Smooth muscle cell (in vitro differentiated cells): ENCODE measurements around the gene LIMS1. TPM values are rescaled to one million over a fixed set of nuclear protein-coding genes. Genes with fewer than 3 reads are reported as not detected.
A peak's percentile ranks its signal among the peaks of the same experiment; 100 is the strongest.
"Not testable (repeated sequence)": the region's sequence is repeated elsewhere in the genome, so short reads cannot be mapped to it uniquely, and the experiment has no call there.

ENCODE experiments used
- DNase-seq: peaks from one replicate; lab custom pipeline; 2025; ENCODE audit not compliant: unreplicated experiment; lab: John Stamatoyannopoulos, UW
- H2AFZ ChIP-seq: fragments of 200-600 bp; sonication (generic); 2 replicates; pipeline ENCODE4 v1.6.0; 2016; ENCODE audit warnings: antibody characterized with exemption, low read depth, mild to moderate bottlenecking
- H3F3A ChIP-seq: fragments of 200-600 bp; sonication (generic); 2 replicates; pipeline ENCODE4 v1.6.0; 2017; ENCODE audit warnings: antibody characterized with exemption, low read depth
- H3K27ac ChIP-seq: fragments of 200-600 bp; sonication (generic); 2 replicates; pipeline ENCODE4 v1.5.1; 2016; ENCODE audit warnings: low read depth, mild to moderate bottlenecking
- H3K27me3 ChIP-seq: fragments of 200-600 bp; sonication (generic); 2 replicates; pipeline ENCODE4 v1.6.1; 2016; ENCODE audit warnings: low read depth, mild to moderate bottlenecking
- H3K36me3 ChIP-seq: fragments of 200-600 bp; sonication (generic); 2 replicates; pipeline ENCODE4 v1.5.1; 2016; ENCODE audit warnings: low read depth
- H3K4me1 ChIP-seq: fragments of 200-600 bp; sonication (generic); 2 replicates; pipeline ENCODE4 v1.5.1; 2016; ENCODE audit warnings: low read depth
- H3K4me2 ChIP-seq: fragments of 200-600 bp; sonication (generic); 2 replicates; pipeline ENCODE4 v1.6.0; 2016; ENCODE audit warnings: mild to moderate bottlenecking
- H3K4me3 ChIP-seq: fragments of 200-600 bp; sonication (generic); 2 replicates; pipeline ENCODE4 v1.5.1; 2016; ENCODE audit warnings: mild to moderate bottlenecking
- H3K79me2 ChIP-seq: fragments of 200-600 bp; sonication (generic); 2 replicates; pipeline ENCODE4 v1.6.0; 2016; ENCODE audit warnings: low read depth, mild to moderate bottlenecking
- H3K9ac ChIP-seq: fragments of 200-600 bp; sonication (generic); 2 replicates; pipeline ENCODE4 v1.6.0; 2016; ENCODE audit warnings: low read depth
- H3K9me3 ChIP-seq: fragments of 200-600 bp; sonication (generic); replicated peaks from 2 replicates; pipeline ENCODE4 v1.5.1; 2016; ENCODE audit warnings: low read depth
- H4K20me1 ChIP-seq: fragments of 200-600 bp; sonication (generic); 2 replicates; pipeline ENCODE4 v1.6.0; 2016; ENCODE audit warnings: low read depth
- WGBS: methylation state at CpG from one replicate; pipeline ENCODE4 v1.1.7; 2016; ENCODE audit warnings: low lambda C conversion rate; 5-methylcytosine and 5-hydroxymethylcytosine counted together
- polyA plus RNA-seq: library from polyadenylated mRNA; unstranded; fragments of >200 nt; fragmentation: Nextera tagmentation; extraction: Ambion mirVana; gene quantifications from 2 replicates; pipeline ENCODE4 v1.2.1, GENCODE V29; 2016
- total RNA-seq: library from RNA; depleted of rRNA; stranded (reverse); fragments of >200 nt; gene quantifications from 2 replicates; pipeline ENCODE4 v1.2.3, GENCODE V29; 2014

LIMS1 gene
- total and polyA plus RNA-seq, 2 experiments from 2014 or later = 56.9 to 155 TPM

GRCh38 chr2:108653849-108654248 is 119.6 kb downstream of the LIMS1 start:
- not testable (repeated sequence) for H3K27me3 ChIP-seq, H3F3A ChIP-seq, DNase-seq, H3K36me3 ChIP-seq, H3K9me3 ChIP-seq, H4K20me1 ChIP-seq, H3K4me3 ChIP-seq, H2AFZ ChIP-seq, H3K4me1 ChIP-seq
- Histone ChIP-seq H3K9ac (peak overlapping the region; percentile 68), H3K4me2 (peak overlapping the region; percentile 73), H3K27ac (peak overlapping the region; percentile 92), H3K79me2 (peaks cover 26% of the 10 kb centered on the region)
- WGBS = 9% methylated on average over 5 of the region's 6 CpGs

- peak; percentile 17 for DNase-seq
- H3F3A ChIP-seq, H3K4me3 ChIP-seq, H2AFZ ChIP-seq, H3K36me3 ChIP-seq, H3K9me3 ChIP-seq, H4K20me1 ChIP-seq, H3K4me1 ChIP-seq, H3K27me3 ChIP-seq: not testable (repeated sequence)
- H3K9ac ChIP-seq = peak overlapping the region; percentile 68
- WGBS = 10% methylated on average over 8 of the region's 13 CpGs
- peaks cover 23% of the 10 kb centered on the region for H3K79me2 ChIP-seq
- H3K4me2 ChIP-seq = peak overlapping the region; percentile 73
- peak overlapping the region; percentile 92 for H3K27ac ChIP-seq
Observed at GRCh38 chr2:108654521-108655125, 120.4 kb downstream of the LIMS1 start.

DNA sequence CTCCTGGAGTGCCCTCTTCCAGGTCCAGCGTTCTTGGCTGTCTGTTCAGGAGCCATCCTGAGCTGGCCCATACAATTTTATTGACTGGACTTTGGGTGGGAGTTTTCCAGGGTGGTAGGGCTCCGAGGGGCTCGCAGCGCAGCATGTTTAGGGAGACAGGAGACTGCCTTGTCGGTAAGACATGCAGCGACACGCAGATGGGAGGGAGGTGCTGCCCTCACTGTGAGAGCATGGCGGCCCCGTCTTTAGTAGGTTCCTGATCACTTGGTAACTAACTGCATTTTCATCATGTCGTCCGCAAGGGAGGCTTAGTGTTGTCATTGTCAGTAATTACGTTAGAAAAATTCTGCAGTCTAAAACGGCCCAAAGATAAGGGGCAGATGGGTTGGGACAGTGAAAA is 121.0 kb downstream of the LIMS1 start:
- no CpG with 5 or more reads among the region's 13 CpGs for WGBS
- H3K4me2 ChIP-seq, H3K9me3 ChIP-seq, H3K9ac ChIP-seq, DNase-seq, H3K27me3 ChIP-seq, H3K27ac ChIP-seq, H3K4me1 ChIP-seq, H3K4me3 ChIP-seq, H3F3A ChIP-seq, H2AFZ ChIP-seq, H3K36me3 ChIP-seq, H4K20me1 ChIP-seq: not testable (repeated sequence)
- peaks cover 16% of the 10 kb centered on the region for H3K79me2 ChIP-seq

- H3K9me3 ChIP-seq, H4K20me1 ChIP-seq, H3K4me1 ChIP-seq, DNase-seq, H3K27me3 ChIP-seq, H2AFZ ChIP-seq, H3K4me3 ChIP-seq, H3K36me3 ChIP-seq, H3F3A ChIP-seq: not testable (repeated sequence)
- peak overlapping the region; percentile 81 for H3K4me2 ChIP-seq
- H3K27ac ChIP-seq = peak overlapping the region; percentile 53
- H3K79me2 ChIP-seq = peaks cover 14% of the 10 kb centered on the region
- H3K9ac ChIP-seq = peak overlapping the region; percentile 28
Observed at GRCh38 chr2:108656282-108656681, 122.0 kb downstream of the LIMS1 start.

DNA sequence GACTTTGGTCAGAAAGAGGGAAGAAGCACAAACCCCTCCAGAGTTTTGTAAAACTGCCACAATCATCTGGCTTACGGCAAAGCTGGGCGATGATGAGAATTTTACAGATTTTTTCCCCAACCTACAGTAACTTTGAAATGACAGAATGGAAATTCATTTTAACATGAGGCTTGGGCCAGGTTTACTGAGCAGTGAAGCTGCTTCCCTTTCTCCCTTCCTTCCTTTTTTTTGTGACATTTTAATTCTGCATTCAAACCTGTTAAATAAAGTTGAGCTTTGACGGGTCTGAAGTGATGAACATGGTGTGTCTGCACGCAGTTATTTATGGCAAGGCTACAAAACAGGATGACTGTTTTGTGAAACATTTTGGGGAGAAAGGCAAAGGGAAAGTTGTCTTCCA is 123.2 kb downstream of the LIMS1 start:
- Histone ChIP-seq H3K4me2 (peak overlapping the region; percentile 47), H3K79me2 (peaks cover 14% of the 10 kb centered on the region)
- H3K36me3 ChIP-seq, H3K9ac ChIP-seq, H3K4me1 ChIP-seq, H3K9me3 ChIP-seq, H4K20me1 ChIP-seq, H3K27ac ChIP-seq, H2AFZ ChIP-seq, H3K27me3 ChIP-seq, H3K4me3 ChIP-seq, DNase-seq, H3F3A ChIP-seq: not testable (repeated sequence)
- 91% methylated on average over 4 of the region's 4 CpGs for WGBS

DNA sequence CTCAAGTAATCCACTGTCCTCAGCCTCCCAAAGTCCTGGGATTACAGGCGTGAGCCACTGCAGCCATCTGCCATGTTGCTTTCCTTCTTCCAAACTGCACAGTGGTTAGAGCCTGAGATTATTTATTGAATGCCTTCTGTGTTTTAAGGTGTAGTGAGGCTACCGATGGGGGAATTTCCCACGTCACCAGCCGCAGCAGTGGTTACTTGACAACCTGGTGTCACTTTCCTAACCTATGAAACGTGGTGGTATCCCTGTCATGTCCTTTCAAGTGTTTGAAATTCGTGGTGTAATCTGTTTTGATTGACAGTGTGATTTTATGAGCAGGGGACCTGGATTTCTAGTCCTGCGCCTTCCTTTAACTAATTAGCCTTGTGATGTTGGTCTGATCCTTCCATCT is 124.3 kb downstream of the LIMS1 start:
- DNase-seq = not testable (repeated sequence)

DNA sequence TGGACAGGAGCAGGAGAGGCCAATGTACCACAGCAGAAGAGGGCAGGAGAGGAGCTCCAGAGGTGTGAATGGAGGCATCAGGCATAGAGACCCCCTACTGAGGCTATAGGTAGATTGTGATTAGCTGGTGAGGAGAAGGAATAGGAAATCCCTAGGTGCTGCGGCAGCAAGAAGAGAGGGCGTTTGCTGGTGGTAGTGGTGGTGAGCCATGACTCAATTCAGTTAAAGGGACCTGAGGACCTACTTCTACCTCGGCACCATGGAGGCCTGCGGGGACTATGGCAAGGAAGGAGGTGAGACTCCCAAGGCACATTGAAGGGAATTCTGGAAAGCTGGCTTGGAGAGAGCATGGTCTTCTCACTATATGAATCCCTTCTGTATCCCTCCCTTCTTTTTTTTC is 127.2 kb downstream of the LIMS1 start:
- Histone ChIP-seq H3K4me2 (peak overlapping the region; percentile 76), H3K79me2 (peaks cover 14% of the 10 kb centered on the region), H3K27ac (peak overlapping the region; percentile 86)
- not testable (repeated sequence) for H3K36me3 ChIP-seq, H2AFZ ChIP-seq, H3F3A ChIP-seq, DNase-seq, H3K27me3 ChIP-seq, H4K20me1 ChIP-seq, H3K9ac ChIP-seq, H3K4me1 ChIP-seq, H3K9me3 ChIP-seq, H3K4me3 ChIP-seq
- 58% methylated on average over 4 of the region's 4 CpGs for WGBS

More for the DNA sequence above, 124.3 kb downstream of the LIMS1 start:
- not testable (repeated sequence) for H3K27ac ChIP-seq, H3K4me1 ChIP-seq, H3K27me3 ChIP-seq, H3F3A ChIP-seq, H4K20me1 ChIP-seq, H3K4me3 ChIP-seq, H3K4me2 ChIP-seq, H3K9me3 ChIP-seq, H2AFZ ChIP-seq, H3K36me3 ChIP-seq, H3K9ac ChIP-seq
- H3K79me2 ChIP-seq = peaks cover 14% of the 10 kb centered on the region
- 85% methylated on average over 6 of the region's 7 CpGs for WGBS

DNA sequence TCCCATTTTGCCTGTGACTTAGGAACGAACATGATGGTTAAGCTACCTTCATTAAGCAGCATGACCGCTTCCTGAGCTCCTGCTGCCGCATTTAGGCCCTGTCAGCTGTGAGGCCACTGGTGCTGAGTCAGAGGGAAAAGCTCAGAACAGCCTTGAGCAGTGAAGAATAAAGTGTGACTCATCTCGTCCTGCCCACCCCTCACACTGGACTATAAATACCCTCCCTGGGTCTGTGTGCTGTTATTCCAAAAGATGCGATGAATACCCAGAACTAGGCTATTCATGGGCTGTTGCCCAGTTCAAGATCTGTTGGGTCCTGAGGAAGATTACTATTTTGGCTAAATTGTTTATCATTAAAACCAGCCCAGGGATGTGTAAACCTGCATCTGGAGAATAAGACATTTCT is 127.9 kb downstream of the LIMS1 start:
- not testable (repeated sequence) for H3K9ac ChIP-seq, H3K4me3 ChIP-seq

GRCh38 chr2:108663346-108663745 is 129.1 kb downstream of the LIMS1 start:
- not testable (repeated sequence) for H3K4me3 ChIP-seq, H3K4me2 ChIP-seq, H3K9me3 ChIP-seq, H3F3A ChIP-seq, H3K4me1 ChIP-seq, H3K36me3 ChIP-seq, H3K27me3 ChIP-seq, H2AFZ ChIP-seq, H3K79me2 ChIP-seq, DNase-seq, H3K9ac ChIP-seq, H4K20me1 ChIP-seq
- H3K27ac ChIP-seq = peak overlapping the region; percentile 86
- 96% methylated on average over 2 of the region's 2 CpGs for WGBS

More for the DNA sequence above, 127.9 kb downstream of the LIMS1 start:
- H2AFZ ChIP-seq, DNase-seq, H3K27me3 ChIP-seq, H3K36me3 ChIP-seq, H3K9me3 ChIP-seq, H3F3A ChIP-seq, H3K4me1 ChIP-seq, H4K20me1 ChIP-seq: not testable (repeated sequence)
- peaks cover 12% of the 10 kb centered on the region for H3K79me2 ChIP-seq
- H3K27ac ChIP-seq = peak overlapping the region; percentile 86
- WGBS = 1% methylated on average over 5 of the region's 5 CpGs
- peak overlapping the region; percentile 76 for H3K4me2 ChIP-seq
